ENCODE results near the gene ABL2.

Gene ABL2

DNA sequence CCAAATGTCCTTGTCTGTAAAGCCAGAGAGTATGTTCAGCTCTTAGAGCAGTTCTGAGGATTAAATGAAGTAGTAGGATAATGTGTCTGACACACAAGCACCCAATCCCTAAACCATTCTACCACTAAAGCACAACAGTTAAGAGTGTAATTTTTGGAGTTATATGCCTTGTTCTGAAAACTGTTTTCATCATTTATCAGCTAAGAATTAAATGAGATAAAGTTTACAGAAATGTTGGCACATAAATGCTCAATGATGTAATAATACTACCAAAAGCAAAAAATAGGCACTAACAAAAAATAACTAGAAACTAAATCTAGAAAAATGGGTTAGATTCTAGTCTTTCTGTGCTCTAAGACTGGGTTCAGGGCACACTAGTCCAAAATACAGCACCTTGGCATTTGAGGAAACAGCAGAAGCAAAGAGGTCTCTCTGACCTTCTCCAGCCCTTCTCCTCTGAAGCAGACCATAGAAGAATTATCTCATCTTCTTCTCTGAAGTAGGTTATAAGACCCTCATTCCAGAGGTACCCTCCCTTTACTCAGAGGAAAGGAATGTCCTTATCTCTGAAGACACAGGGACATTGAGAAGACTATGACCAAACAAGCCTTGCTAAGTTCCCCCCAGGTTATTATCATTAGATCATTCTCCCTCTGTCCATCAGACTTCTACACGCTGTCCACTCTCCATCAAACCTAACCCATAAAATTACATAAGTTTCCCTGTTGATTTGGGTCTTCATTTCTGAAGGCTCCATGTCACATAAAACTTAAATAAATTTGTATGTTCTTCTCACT, 20.6 kb downstream of the ABL2 start:
- WGBS, 2 donors (ENCODE audit: extremely low coverage in 2 of 2, insufficient read length in 2 of 2, insufficient replicate concordance in 1 of 2): no CpG with 5 or more reads among the region's 1 CpG
- Histone ChIP-seq H4K8ac (ENCODE audit: low read depth, low read length) (no peak overlapping the region), H3K18ac (ENCODE audit: low read length) (no peak overlapping the region), H3K4ac (ENCODE audit: low read length) (no peak overlapping the region), H3K36me3 (replicated peaks in 1 of 2; ENCODE audit: control insufficient read depth in 2 of 2, insufficient read depth in 2 of 2, low read length in 2 of 2) (no peaks in the 10 kb centered on the region), H3K14ac (ENCODE audit: low read length) (no peak overlapping the region), H3K9ac (ENCODE audit: low read depth, low read length, poor library complexity) (no peak overlapping the region), H3K4me2 (ENCODE audit: insufficient read depth, low read length, poor library complexity, severe bottlenecking) (no peak overlapping the region), H2BK15ac (ENCODE audit: low read length) (no peak overlapping the region), H3K27ac (replicated peaks; ENCODE audit: low read length) (no peak overlapping the region), H3K4me1 (ENCODE audit: control insufficient read depth in 2 of 2, insufficient read depth in 1 of 2, low read depth in 1 of 2, low read length in 2 of 2) (no peaks in the 10 kb centered on the region), H2AK5ac (ENCODE audit: low read depth, low read length) (no peak overlapping the region), H3K9me3 (replicated peaks in 1 of 2; ENCODE audit: control insufficient read depth in 2 of 2, insufficient read depth in 1 of 2, low read depth in 1 of 2, low read length in 2 of 2) (no peaks in the 10 kb centered on the region), H2BK120ac (ENCODE audit: low read depth, low read length) (no peak overlapping the region), H3K4me3 (ENCODE audit: low read length in 2 of 2) (no peak overlapping the region), H2AFZ (ENCODE audit: low read length) (no peak overlapping the region), H2BK12ac (ENCODE audit: low read length) (no peak overlapping the region), H4K91ac (ENCODE audit: low read depth, low read length, poor library complexity) (no peak overlapping the region), H2BK5ac (ENCODE audit: low read length) (no peak overlapping the region), H3K23ac (ENCODE audit: low read depth, low read length, poor library complexity) (no peak overlapping the region), H3K79me1 (ENCODE audit: low read depth, low read length) (peaks cover 8% of the 10 kb centered on the region), H3K27me3 (ENCODE audit: control insufficient read depth in 3 of 3, insufficient read depth in 3 of 3, low read depth in 1 of 3, low read length in 3 of 3) (no peaks in the 10 kb centered on the region)
- no peak for DNase-seq (ENCODE audit: low spot score)

DNA sequence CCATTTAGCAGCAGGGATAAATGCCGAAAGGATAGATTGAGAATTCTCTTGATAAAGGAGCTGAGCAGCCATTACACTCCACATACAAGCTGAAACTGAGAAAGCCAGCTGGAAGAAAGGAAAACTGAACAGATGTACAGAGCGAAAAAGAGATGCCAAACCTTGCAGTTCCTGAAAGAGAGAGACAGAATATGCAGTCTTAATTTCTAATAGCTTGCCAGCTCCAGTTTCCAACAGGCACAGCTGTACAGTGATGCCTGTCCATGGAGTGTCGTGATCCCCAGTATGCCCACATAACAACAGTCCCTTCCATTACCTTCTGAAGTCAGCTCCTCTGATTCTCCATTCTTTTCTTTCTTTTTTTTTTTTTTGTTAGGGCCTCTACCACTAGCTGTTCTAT, 22.7 kb downstream of the ABL2 start:
- no peaks in the 10 kb centered on the region for H3K36me3 ChIP-seq (replicated peaks in 1 of 2; ENCODE audit: control insufficient read depth in 2 of 2, insufficient read depth in 2 of 2, low read length in 2 of 2)
- no peak overlapping the region for H3K23ac ChIP-seq (ENCODE audit: low read depth, low read length, poor library complexity)
- no peak overlapping the region for H2BK15ac ChIP-seq (ENCODE audit: low read length)
- peaks cover 2% of the 10 kb centered on the region for H3K79me1 ChIP-seq (ENCODE audit: low read depth, low read length)
- H3K4me3 ChIP-seq (ENCODE audit: low read length in 2 of 2): no peak overlapping the region
- H3K4me1 ChIP-seq (ENCODE audit: control insufficient read depth in 2 of 2, insufficient read depth in 1 of 2, low read depth in 1 of 2, low read length in 2 of 2): no peaks in the 10 kb centered on the region
- no peak overlapping the region for H2BK5ac ChIP-seq (ENCODE audit: low read length)
- H3K27ac ChIP-seq (replicated peaks; ENCODE audit: low read length): no peak overlapping the region
- H4K91ac ChIP-seq (ENCODE audit: low read depth, low read length, poor library complexity): no peak overlapping the region
- no peak for DNase-seq (ENCODE audit: low spot score)
- no peaks in the 10 kb centered on the region for H3K27me3 ChIP-seq (ENCODE audit: control insufficient read depth in 3 of 3, insufficient read depth in 3 of 3, low read depth in 1 of 3, low read length in 3 of 3)
- no peaks in the 10 kb centered on the region for H3K9me3 ChIP-seq (replicated peaks in 1 of 2; ENCODE audit: control insufficient read depth in 2 of 2, insufficient read depth in 1 of 2, low read depth in 1 of 2, low read length in 2 of 2)
- no peak overlapping the region for H2AK5ac ChIP-seq (ENCODE audit: low read depth, low read length)
- no peak overlapping the region for H2BK12ac ChIP-seq (ENCODE audit: low read length)
- no peak overlapping the region for H3K4me2 ChIP-seq (ENCODE audit: insufficient read depth, low read length, poor library complexity, severe bottlenecking)
- no peak overlapping the region for H4K8ac ChIP-seq (ENCODE audit: low read depth, low read length)
- H3K14ac ChIP-seq (ENCODE audit: low read length): no peak overlapping the region
- no peak overlapping the region for H3K18ac ChIP-seq (ENCODE audit: low read length)
- H2BK120ac ChIP-seq (ENCODE audit: low read depth, low read length): no peak overlapping the region
- no CpG with 5 or more reads among the region's 3 CpGs for WGBS, 2 donors (ENCODE audit: extremely low coverage in 2 of 2, insufficient read length in 2 of 2, insufficient replicate concordance in 1 of 2)
- H3K9ac ChIP-seq (ENCODE audit: low read depth, low read length, poor library complexity): no peak overlapping the region
- no peak overlapping the region for H2AFZ ChIP-seq (ENCODE audit: low read length)
- H3K4ac ChIP-seq (ENCODE audit: low read length): no peak overlapping the region

DNA sequence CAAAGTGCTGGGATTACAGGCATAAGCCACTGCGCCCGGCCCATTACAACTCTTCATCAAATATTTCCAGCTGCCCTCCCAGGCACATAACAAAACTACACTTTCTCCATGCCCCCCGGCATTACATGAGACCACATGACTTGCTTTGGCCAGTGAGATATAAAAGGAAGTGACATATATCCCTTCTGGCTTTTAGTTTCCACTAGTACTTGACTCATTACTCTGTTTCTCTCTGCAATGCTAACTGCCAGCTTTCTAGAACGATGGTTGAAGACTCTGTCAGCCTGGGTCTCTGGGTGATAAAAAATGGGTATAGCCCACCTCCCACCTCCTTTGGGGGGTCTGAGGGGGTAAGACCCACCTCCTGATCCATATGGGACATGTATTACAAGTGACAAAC, 24.2 kb downstream of the ABL2 start:
- Histone ChIP-seq H4K8ac (ENCODE audit: low read depth, low read length) (no peak overlapping the region), H2BK15ac (ENCODE audit: low read length) (no peak overlapping the region), H3K4ac (ENCODE audit: low read length) (no peak overlapping the region), H2BK5ac (ENCODE audit: low read length) (no peak overlapping the region), H3K27me3 (ENCODE audit: control insufficient read depth in 3 of 3, insufficient read depth in 3 of 3, low read depth in 1 of 3, low read length in 3 of 3) (no peaks in the 10 kb centered on the region), H3K4me1 (ENCODE audit: control insufficient read depth in 2 of 2, insufficient read depth in 1 of 2, low read depth in 1 of 2, low read length in 2 of 2) (no peaks in the 10 kb centered on the region), H3K14ac (ENCODE audit: low read length) (no peak overlapping the region), H2AK5ac (ENCODE audit: low read depth, low read length) (no peak overlapping the region), H2BK12ac (ENCODE audit: low read length) (no peak overlapping the region), H2AFZ (ENCODE audit: low read length) (no peak overlapping the region), H3K79me1 (ENCODE audit: low read depth, low read length) (peaks cover 2% of the 10 kb centered on the region), H2BK120ac (ENCODE audit: low read depth, low read length) (no peak overlapping the region), H3K18ac (ENCODE audit: low read length) (no peak overlapping the region), H4K91ac (ENCODE audit: low read depth, low read length, poor library complexity) (no peak overlapping the region), H3K36me3 (replicated peaks in 1 of 2; ENCODE audit: control insufficient read depth in 2 of 2, insufficient read depth in 2 of 2, low read length in 2 of 2) (no peaks in the 10 kb centered on the region), H3K23ac (ENCODE audit: low read depth, low read length, poor library complexity) (no peak overlapping the region), H3K4me3 (ENCODE audit: low read length in 2 of 2) (no peak overlapping the region), H3K27ac (replicated peaks; ENCODE audit: low read length) (no peak overlapping the region), H3K9ac (ENCODE audit: low read depth, low read length, poor library complexity) (no peak overlapping the region), H3K9me3 (replicated peaks in 1 of 2; ENCODE audit: control insufficient read depth in 2 of 2, insufficient read depth in 1 of 2, low read depth in 1 of 2, low read length in 2 of 2) (no peaks in the 10 kb centered on the region), H3K4me2 (ENCODE audit: insufficient read depth, low read length, poor library complexity, severe bottlenecking) (no peak overlapping the region)
- WGBS, 2 donors (ENCODE audit: extremely low coverage in 2 of 2, insufficient read length in 2 of 2, insufficient replicate concordance in 1 of 2): no CpG with 5 or more reads among the region's 4 CpGs
- no peak for DNase-seq (ENCODE audit: low spot score)

DNA sequence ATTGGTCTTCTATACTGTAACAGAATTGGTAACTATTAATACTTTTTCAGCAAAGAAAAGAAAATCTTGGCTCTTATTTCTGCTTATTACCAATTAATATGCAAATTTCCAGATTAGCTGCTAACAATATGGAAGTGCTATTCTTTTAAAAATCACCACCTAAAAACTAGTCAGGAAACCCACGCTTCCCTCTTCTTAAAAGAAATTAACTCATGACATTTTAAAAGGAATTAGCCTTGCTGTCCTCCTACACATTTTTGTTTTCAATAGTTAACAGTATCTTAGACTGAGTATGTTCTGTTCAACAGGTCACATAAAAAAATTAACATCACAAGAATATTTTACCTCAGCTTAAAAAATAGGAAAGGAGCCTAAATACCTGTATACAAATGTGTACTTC, 27.3 kb downstream of the ABL2 start:
- no peak overlapping the region for H3K4ac ChIP-seq (ENCODE audit: low read length)
- no peak for DNase-seq (ENCODE audit: low spot score)
- no peak overlapping the region for H2BK5ac ChIP-seq (ENCODE audit: low read length)
- H2BK12ac ChIP-seq (ENCODE audit: low read length): no peak overlapping the region
- H2AFZ ChIP-seq (ENCODE audit: low read length): no peak overlapping the region
- H3K9me3 ChIP-seq (replicated peaks in 1 of 2; ENCODE audit: control insufficient read depth in 2 of 2, insufficient read depth in 1 of 2, low read depth in 1 of 2, low read length in 2 of 2): no peaks in the 10 kb centered on the region
- no peak overlapping the region for H3K9ac ChIP-seq (ENCODE audit: low read depth, low read length, poor library complexity)
- no peak overlapping the region for H3K27ac ChIP-seq (replicated peaks; ENCODE audit: low read length)
- H2BK120ac ChIP-seq (ENCODE audit: low read depth, low read length): no peak overlapping the region
- no peak overlapping the region for H2BK15ac ChIP-seq (ENCODE audit: low read length)
- H2AK5ac ChIP-seq (ENCODE audit: low read depth, low read length): no peak overlapping the region
- no peaks in the 10 kb centered on the region for H3K36me3 ChIP-seq (replicated peaks in 1 of 2; ENCODE audit: control insufficient read depth in 2 of 2, insufficient read depth in 2 of 2, low read length in 2 of 2)
- no peak overlapping the region for H3K18ac ChIP-seq (ENCODE audit: low read length)
- H3K4me1 ChIP-seq (ENCODE audit: control insufficient read depth in 2 of 2, insufficient read depth in 1 of 2, low read depth in 1 of 2, low read length in 2 of 2): no peaks in the 10 kb centered on the region
- no peaks in the 10 kb centered on the region for H3K79me1 ChIP-seq (ENCODE audit: low read depth, low read length)
- H3K4me3 ChIP-seq (ENCODE audit: low read length in 2 of 2): no peak overlapping the region
- H4K91ac ChIP-seq (ENCODE audit: low read depth, low read length, poor library complexity): no peak overlapping the region
- H3K14ac ChIP-seq (ENCODE audit: low read length): no peak overlapping the region
- no CpG with 5 or more reads among the region's 1 CpG for WGBS, 2 donors (ENCODE audit: extremely low coverage in 2 of 2, insufficient read length in 2 of 2, insufficient replicate concordance in 1 of 2)
- H3K27me3 ChIP-seq (ENCODE audit: control insufficient read depth in 3 of 3, insufficient read depth in 3 of 3, low read depth in 1 of 3, low read length in 3 of 3): no peaks in the 10 kb centered on the region
- no peak overlapping the region for H4K8ac ChIP-seq (ENCODE audit: low read depth, low read length)
- no peak overlapping the region for H3K23ac ChIP-seq (ENCODE audit: low read depth, low read length, poor library complexity)
- H3K4me2 ChIP-seq (ENCODE audit: insufficient read depth, low read length, poor library complexity, severe bottlenecking): no peak overlapping the region

Data from neuronal stem cell (in vitro differentiated cells).